IMR-90 (cell line): ENCODE measurements around the gene C6. TPM values are rescaled to one million over a fixed set of nuclear protein-coding genes. Genes with fewer than 3 reads are reported as not detected.

ENCODE experiments used
- ATAC-seq: fragments of 200-7000 bp; cut with Tn5 transposase; 2 replicates; pipeline ENCODE4 v1.9.1; 2020; ENCODE audit warnings: low read depth, mild to moderate bottlenecking, moderate library complexity
- BruUV-seq: library from RNA; stranded (reverse); fragments of 400-500 nt; replicated peaks from 2 replicates; lab custom pipeline; 2021; lab: Mats Ljungman, UMichigan
- CTCF ChIA-PET: fragments of 300-600 bp; formaldehyde crosslinking; extraction: SDS; loops from one replicate; lab custom pipeline; 2021; ENCODE audit warnings: antibody characterized with exemption; lab: Yijun Ruan, JAX
- POLR2A ChIA-PET: fragments of 300-600 bp; sonication (Branson Sonifier 250); formaldehyde crosslinking; loops from one replicate; lab custom pipeline; 2022; ENCODE audit warnings: antibody characterized with exemption; ENCODE audit not compliant: unreplicated experiment; lab: Charles Lee
- DNase-seq: peaks from one replicate; pipeline ENCODE4 v3.0.0; 2013
- H2AFZ ChIP-seq: replicated peaks from 2 replicates; pipeline ENCODE3; 2013; ENCODE audit warnings: low read length, mild to moderate bottlenecking; ENCODE audit not compliant: poor library complexity
- H2AK5ac ChIP-seq: 2 replicates; pipeline ENCODE4 v1.6.1; 2013; ENCODE audit warnings: low read depth, low read length, inconsistent platforms
- H2AK9ac ChIP-seq: replicated peaks from 2 replicates; pipeline ENCODE3; 2013; ENCODE audit warnings: mild to moderate bottlenecking, low read depth, low read length, moderate library complexity; ENCODE audit not compliant: poor library complexity
- H2BK120ac ChIP-seq: 2 replicates; pipeline ENCODE4 v1.6.1; 2013; ENCODE audit warnings: low read depth, low read length, inconsistent platforms
- H2BK15ac ChIP-seq: 3 replicates; pipeline ENCODE4 v1.6.1; 2013; ENCODE audit warnings: low read depth, low read length, inconsistent platforms
- H2BK20ac ChIP-seq: 2 replicates; pipeline ENCODE4 v1.6.1; 2013; ENCODE audit warnings: low read depth, mild to moderate bottlenecking, inconsistent platforms, low read length, moderate library complexity
- H2BK5ac ChIP-seq: 2 replicates; pipeline ENCODE4 v1.6.1; 2013; ENCODE audit warnings: mild to moderate bottlenecking, low read depth, low read length, inconsistent platforms; ENCODE audit not compliant: poor library complexity, severe bottlenecking
- H3K14ac ChIP-seq: replicated peaks from 2 replicates; pipeline ENCODE4 v1.6.1; 2013; ENCODE audit warnings: low read depth, low read length, inconsistent platforms
- H3K18ac ChIP-seq: 2 replicates; pipeline ENCODE4 v1.6.1; 2013; ENCODE audit warnings: low read depth, low read length, control low read depth
- H3K23ac ChIP-seq: 2 replicates; pipeline ENCODE4 v1.6.1; 2013; ENCODE audit warnings: low read depth, low read length, inconsistent platforms
- H3K27ac ChIP-seq: 2 replicates; pipeline ENCODE4 v1.5.1; 2013; ENCODE audit warnings: mild to moderate bottlenecking, control low read depth, low read length; ENCODE audit not compliant: insufficient read depth
- H3K27me3 ChIP-seq: 2 replicates; pipeline ENCODE4 v1.6.1; 2013; ENCODE audit warnings: low read length; ENCODE audit not compliant: control insufficient read depth, insufficient read depth
- H3K36me3 ChIP-seq: 2 replicates; pipeline ENCODE4 v1.6.1; 2013; ENCODE audit warnings: low read length, mixed read lengths; ENCODE audit not compliant: control insufficient read depth, insufficient read depth
- H3K4ac ChIP-seq: 2 replicates; pipeline ENCODE4 v1.6.1; 2013; ENCODE audit warnings: low read depth, low read length, inconsistent platforms
- H3K4me1 ChIP-seq: 2 replicates; pipeline ENCODE4 v1.6.1; 2013; ENCODE audit warnings: low read length, mixed read lengths; ENCODE audit not compliant: control insufficient read depth, insufficient read depth
- H3K4me2 ChIP-seq: 2 replicates; pipeline ENCODE4 v1.6.1; 2013; ENCODE audit warnings: low read depth, mild to moderate bottlenecking, control low read depth, low read length, moderate library complexity
- H3K4me3 ChIP-seq: 2 replicates; pipeline ENCODE4 v1.5.1; 2013; ENCODE audit warnings: low read depth, mild to moderate bottlenecking, control low read depth, low read length, moderate library complexity; ENCODE audit not compliant: insufficient read depth
- H3K56ac ChIP-seq: 2 replicates; pipeline ENCODE4 v1.6.1; 2013; ENCODE audit warnings: low read length, inconsistent platforms; ENCODE audit not compliant: insufficient read depth; ENCODE audit errors: extremely low read depth
- H3K79me1 ChIP-seq, 2 experiments: 2 replicates each; pipeline ENCODE4 v1.6.1; 2013; ENCODE audit warnings: low read length in 2 of 2, inconsistent platforms in 1 of 2, low read depth in 1 of 2
- H3K9ac ChIP-seq: 2 replicates; pipeline ENCODE4 v1.6.1; 2013; ENCODE audit warnings: low read depth, low read length, control low read depth
- H3K9me1 ChIP-seq: 2 replicates; pipeline ENCODE4 v1.6.1; 2013; ENCODE audit warnings: low read length, inconsistent platforms; ENCODE audit not compliant: insufficient read depth
- H3K9me3 ChIP-seq: 2 replicates; pipeline ENCODE4 v1.6.1; 2013; ENCODE audit warnings: low read length; ENCODE audit not compliant: control insufficient read depth, insufficient read depth
- H4K20me1 ChIP-seq: 2 replicates; pipeline ENCODE4 v1.6.1; 2013; ENCODE audit warnings: low read length, inconsistent platforms; ENCODE audit not compliant: insufficient read depth
- H4K5ac ChIP-seq: 2 replicates; pipeline ENCODE4 v1.6.1; 2013; ENCODE audit warnings: mild to moderate bottlenecking, low read depth, low read length, control low read depth
- H4K8ac ChIP-seq, 2 experiments: 2 replicates each; pipeline ENCODE4 v1.6.1; 2013; ENCODE audit warnings: low read depth in 2 of 2, low read length in 2 of 2, control low read depth in 1 of 2, inconsistent platforms in 1 of 2
- H4K91ac ChIP-seq: 2 replicates; pipeline ENCODE4 v1.6.1; 2013; ENCODE audit warnings: low read depth, low read length, inconsistent platforms; ENCODE audit not compliant: insufficient read depth
- BHLHE40 ChIP-seq: fragments of 150-350 bp; IDR thresholded peaks from 2 replicates; pipeline ENCODE4 v1.6.1; 2016; ENCODE audit warnings: mild to moderate bottlenecking, low read depth, low read length
- CEBPB ChIP-seq: IDR thresholded peaks from 2 replicates; pipeline ENCODE4 v1.6.1; 2012; ENCODE audit warnings: low read depth, low read length, improper control_type of control experiment
- CHD1 ChIP-seq: IDR thresholded peaks from 2 replicates; pipeline ENCODE4 v1.6.1; 2012; ENCODE audit warnings: low read depth, low read length, improper control_type of control experiment
- FOS ChIP-seq: fragments of 150-350 bp; IDR thresholded peaks from 2 replicates; pipeline ENCODE4 v1.6.1; 2016; ENCODE audit warnings: low read depth, low read length
- MAFK ChIP-seq: IDR thresholded peaks from 2 replicates; pipeline ENCODE4 v1.6.1; 2012; ENCODE audit warnings: low read depth, low read length, improper control_type of control experiment
- MAZ ChIP-seq: IDR thresholded peaks from 2 replicates; pipeline ENCODE4 v1.6.1; 2012; ENCODE audit warnings: low read depth, mild to moderate bottlenecking, low read length, improper control_type of control experiment, moderate library complexity, borderline replicate concordance
- MXI1 ChIP-seq: IDR thresholded peaks from 2 replicates; pipeline ENCODE4 v1.6.1; 2012; ENCODE audit warnings: low read depth, mild to moderate bottlenecking, low read length, moderate library complexity, borderline replicate concordance
- NFE2L2 ChIP-seq: fragments of 150-350 bp; IDR thresholded peaks from 2 replicates; pipeline ENCODE4 v1.6.1; 2016; ENCODE audit warnings: low read depth, mild to moderate bottlenecking, low read length
- POLR2A ChIP-seq: IDR thresholded peaks from 2 replicates; pipeline ENCODE4 v1.6.1; 2012; ENCODE audit warnings: mild to moderate bottlenecking, low read depth, low read length
- RAD21 ChIP-seq: IDR thresholded peaks from 2 replicates; pipeline ENCODE4 v1.6.1; 2012; ENCODE audit warnings: low read length, improper control_type of control experiment
- RCOR1 ChIP-seq: IDR thresholded peaks from 2 replicates; pipeline ENCODE4 v1.6.1; 2012; ENCODE audit warnings: mild to moderate bottlenecking, low read length, improper control_type of control experiment; ENCODE audit not compliant: insufficient replicate concordance
- RFX5 ChIP-seq: IDR thresholded peaks from 2 replicates; pipeline ENCODE4 v1.8.0; 2012; ENCODE audit warnings: low read depth, mild to moderate bottlenecking, low read length, moderate library complexity
- SMC3 ChIP-seq: fragments of 150-350 bp; IDR thresholded peaks from 2 replicates; pipeline ENCODE4 v1.6.1; 2016; ENCODE audit warnings: low read depth, mild to moderate bottlenecking, antibody characterized with exemption, low read length, moderate library complexity
- USF2 ChIP-seq: fragments of 150-350 bp; IDR thresholded peaks from 2 replicates; pipeline ENCODE4 v1.6.1; 2017; ENCODE audit warnings: mild to moderate bottlenecking, antibody characterized with exemption, low read length, low read depth
- WGBS, 2 experiments: methylation state at CpG; one replicate each; pipeline versions ENCODE4 v1.1.5 to v1.1.7; 2013; ENCODE audit warnings: missing lambda C conversion rate in 2 of 2; ENCODE audit not compliant: insufficient read length in 1 of 2; ENCODE audit errors: extremely low coverage in 2 of 2; 5-methylcytosine and 5-hydroxymethylcytosine counted together
- dilution Hi-C: fragments of 300-500 bp; cut with HindIII; formaldehyde crosslinking; loops from one replicate; pipeline ENCODE4 v1.14.3; 2018; ENCODE audit warnings: low sequenced_read_pairs; ENCODE audit not compliant: unreplicated experiment
- in situ Hi-C: fragments of 300-500 bp; cut with MboI; formaldehyde crosslinking; loops from 3 replicates; pipeline ENCODE4 v1.14.3; 2019; ENCODE audit warnings: low sequenced_read_pairs, inconsistent platforms, mixed read lengths
- intact Hi-C: fragments of 100-400 bp; cut with micrococcal nuclease; formaldehyde crosslinking; loops from 2 replicates; pipeline ENCODE4 v1.10.0; 2022
- polyA plus RNA-seq, 3 experiments: library from polyadenylated mRNA; depleted of rRNA; stranded (reverse); fragments of >200 nt; gene quantifications; 2 replicates each; pipeline ENCODE4 v1.2.3, GENCODE V29; 2012; ENCODE audit warnings: low replicate concordance in 1 of 3
- total RNA-seq: library from RNA; depleted of rRNA; stranded (reverse); fragments of >200 nt; gene quantifications from 2 replicates; pipeline ENCODE4 v1.2.3, GENCODE V29; 2012
- TF ChIP-seq, protein P1 (sequence below): fragments of 150-350 bp; IDR thresholded peaks from 2 replicates; pipeline ENCODE4 v1.6.1; 2016; ENCODE audit warnings: low read depth, mild to moderate bottlenecking, low read length, moderate library complexity, borderline replicate concordance
- TF ChIP-seq, protein P2 (sequence below): conservative IDR thresholded peaks from 2 replicates; pipeline ENCODE4 v1.5.1; 2012; ENCODE audit warnings: mild to moderate bottlenecking, low read depth, low read length, improper control_type of control experiment

The C6 gene
- total and polyA plus RNA-seq, 2 of the 4 experiments (the other 2 are of a cell fraction): 0.05 to 0.18 TPM

- H3K27me3 ChIP-seq: no peaks in the 10 kb centered on the region
- H3K27ac ChIP-seq: no peak overlapping the region
- H3K9me3 ChIP-seq: peaks cover 6% of the 10 kb centered on the region
- no TSS peak for BruUV-seq
- in situ Hi-C loops (no loop called here), intact Hi-C loops (no loop called here), dilution Hi-C loops (no loop called here)
- no CpG with 5 or more reads among the region's 3 CpGs for WGBS, 2 experiments
- H3K4me3 ChIP-seq: no peak overlapping the region
- H2AK9ac ChIP-seq: no peak overlapping the region
- no peak overlapping the region for H3K23ac ChIP-seq
- no peaks in the 10 kb centered on the region for H3K79me1 ChIP-seq
- H2BK5ac ChIP-seq: no peak overlapping the region
- H2BK20ac ChIP-seq: no peak overlapping the region
- no peak overlapping the region for H4K91ac ChIP-seq
- ChIA-PET CTCF (no interaction called here), POLR2A (no interaction called here)
- H4K20me1 ChIP-seq: no peaks in the 10 kb centered on the region
- H3K14ac ChIP-seq: no peak overlapping the region
- H3K56ac ChIP-seq: no peak overlapping the region
- no peaks in the 10 kb centered on the region for H3K36me3 ChIP-seq
- no peak overlapping the region for H4K5ac ChIP-seq
- no peak overlapping the region for H2AK5ac ChIP-seq
- H2AFZ ChIP-seq: no peak overlapping the region
- H4K8ac ChIP-seq: no peak overlapping the region
- no peak overlapping the region for H3K4ac ChIP-seq
- H3K4me1 ChIP-seq: peaks cover under 1% of the 10 kb centered on the region; the same call in 1 of the 2 replicates
- no peak overlapping the region for H2BK120ac ChIP-seq
- no peaks in the 10 kb centered on the region for H3K9me1 ChIP-seq
- DNase-seq (no peak), ATAC-seq (no peak)
- TF ChIP-seq MXI1: no peak
- TF ChIP-seq RCOR1: no peak
- no peak for TF ChIP-seq CEBPB
- no peak for TF ChIP-seq FOS
- no peak for TF ChIP-seq MAFK
- no peak for TF ChIP-seq NFE2L2
- no peak for TF ChIP-seq RFX5
- TF ChIP-seq, protein P1, sequence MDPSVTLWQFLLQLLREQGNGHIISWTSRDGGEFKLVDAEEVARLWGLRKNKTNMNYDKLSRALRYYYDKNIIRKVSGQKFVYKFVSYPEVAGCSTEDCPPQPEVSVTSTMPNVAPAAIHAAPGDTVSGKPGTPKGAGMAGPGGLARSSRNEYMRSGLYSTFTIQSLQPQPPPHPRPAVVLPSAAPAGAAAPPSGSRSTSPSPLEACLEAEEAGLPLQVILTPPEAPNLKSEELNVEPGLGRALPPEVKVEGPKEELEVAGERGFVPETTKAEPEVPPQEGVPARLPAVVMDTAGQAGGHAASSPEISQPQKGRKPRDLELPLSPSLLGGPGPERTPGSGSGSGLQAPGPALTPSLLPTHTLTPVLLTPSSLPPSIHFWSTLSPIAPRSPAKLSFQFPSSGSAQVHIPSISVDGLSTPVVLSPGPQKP: no peak
- TF ChIP-seq POLR2A: no peak
- no peak for TF ChIP-seq CHD1
- TF ChIP-seq USF2: no peak
- TF ChIP-seq MAZ: no peak
- TF ChIP-seq RAD21: no peak
- TF ChIP-seq, protein P2, sequence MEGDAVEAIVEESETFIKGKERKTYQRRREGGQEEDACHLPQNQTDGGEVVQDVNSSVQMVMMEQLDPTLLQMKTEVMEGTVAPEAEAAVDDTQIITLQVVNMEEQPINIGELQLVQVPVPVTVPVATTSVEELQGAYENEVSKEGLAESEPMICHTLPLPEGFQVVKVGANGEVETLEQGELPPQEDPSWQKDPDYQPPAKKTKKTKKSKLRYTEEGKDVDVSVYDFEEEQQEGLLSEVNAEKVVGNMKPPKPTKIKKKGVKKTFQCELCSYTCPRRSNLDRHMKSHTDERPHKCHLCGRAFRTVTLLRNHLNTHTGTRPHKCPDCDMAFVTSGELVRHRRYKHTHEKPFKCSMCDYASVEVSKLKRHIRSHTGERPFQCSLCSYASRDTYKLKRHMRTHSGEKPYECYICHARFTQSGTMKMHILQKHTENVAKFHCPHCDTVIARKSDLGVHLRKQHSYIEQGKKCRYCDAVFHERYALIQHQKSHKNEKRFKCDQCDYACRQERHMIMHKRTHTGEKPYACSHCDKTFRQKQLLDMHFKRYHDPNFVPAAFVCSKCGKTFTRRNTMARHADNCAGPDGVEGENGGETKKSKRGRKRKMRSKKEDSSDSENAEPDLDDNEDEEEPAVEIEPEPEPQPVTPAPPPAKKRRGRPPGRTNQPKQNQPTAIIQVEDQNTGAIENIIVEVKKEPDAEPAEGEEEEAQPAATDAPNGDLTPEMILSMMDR: no peak
- no peak for TF ChIP-seq BHLHE40
- TF ChIP-seq SMC3: no peak
- H3K9ac ChIP-seq: no peak overlapping the region
- H3K4me2 ChIP-seq: no peak overlapping the region
- no peak overlapping the region for H3K18ac ChIP-seq
- H2BK15ac ChIP-seq: no peak overlapping the region
Measured at GRCh38 chr5:41240985-41241384, 27.7 kb upstream of the C6 start.
